Osteoblast (primary cell): ENCODE measurements around the gene MBD2. TPM values are rescaled to one million over a fixed set of nuclear protein-coding genes. Genes with fewer than 3 reads are reported as not detected.
A peak's percentile ranks its signal among the peaks of the same experiment; 100 is the strongest.

Source experiments
- DNase-seq: peaks from one replicate; pipeline ENCODE4 v3.0.0; 2011; ENCODE audit warnings: low spot score, mixed read lengths; ENCODE audit not compliant: insufficient read length; ENCODE audit errors: missing footprints
- H2AFZ ChIP-seq: 2 replicates; pipeline ENCODE4 v1.6.0; 2011; ENCODE audit warnings: mild to moderate bottlenecking, low read length
- H3K27ac ChIP-seq: 2 replicates; pipeline ENCODE4 v1.5.1; 2011; ENCODE audit warnings: mild to moderate bottlenecking, low read depth, low read length, moderate library complexity
- H3K27me3 ChIP-seq: 2 replicates; pipeline ENCODE4 v1.6.0; 2012; ENCODE audit warnings: mild to moderate bottlenecking, control low read depth, inconsistent platforms, low read length, moderate library complexity; ENCODE audit not compliant: insufficient read depth
- H3K36me3 ChIP-seq: 2 replicates; pipeline ENCODE4 v1.5.1; 2011; ENCODE audit warnings: mild to moderate bottlenecking, low read length, control low read depth, moderate library complexity; ENCODE audit not compliant: insufficient read depth
- H3K4me1 ChIP-seq: 2 replicates; pipeline ENCODE4 v1.5.1; 2011; ENCODE audit warnings: mild to moderate bottlenecking, low read length, control low read depth, moderate library complexity; ENCODE audit not compliant: insufficient read depth
- H3K4me2 ChIP-seq: 2 replicates; pipeline ENCODE4 v1.6.0; 2011; ENCODE audit warnings: mild to moderate bottlenecking, low read length; ENCODE audit not compliant: insufficient read depth
- H3K4me3 ChIP-seq: fragments of 200-600 bp; sonication (generic); 3 replicates; pipeline ENCODE4 v1.5.1; 2012; ENCODE audit warnings: mild to moderate bottlenecking, low read length, inconsistent platforms; ENCODE audit not compliant: insufficient read depth
- H3K79me2 ChIP-seq: 2 replicates; pipeline ENCODE4 v1.6.0; 2012; ENCODE audit warnings: mild to moderate bottlenecking, low read length, control low read depth, inconsistent platforms; ENCODE audit not compliant: insufficient read depth
- H3K9me3 ChIP-seq: 2 replicates; pipeline ENCODE4 v1.5.1; 2011; ENCODE audit warnings: low read depth, low read length, control low read depth
- H4K20me1 ChIP-seq: 2 replicates; pipeline ENCODE4 v1.6.0; 2012; ENCODE audit warnings: mild to moderate bottlenecking, low read length, control low read depth; ENCODE audit not compliant: insufficient read depth
- CTCF ChIP-seq: IDR thresholded peaks from 2 replicates; pipeline ENCODE4 v1.5.1; 2011; ENCODE audit warnings: mild to moderate bottlenecking, low read depth, low read length, moderate library complexity; ENCODE audit errors: extremely low read depth
- total RNA-seq: library from RNA; depleted of rRNA; stranded (reverse); fragments of >200 nt; gene quantifications from 2 replicates; pipeline ENCODE4 v1.2.3, GENCODE V29; 2012

The MBD2 gene
- total RNA-seq, 1 donor, result 23.9 TPM

GRCh38 chr18:54163453-54163852 is 61.0 kb downstream of the MBD2 start:
- Histone ChIP-seq H4K20me1 (no peaks in the 10 kb centered on the region), H3K9me3 (no peaks in the 10 kb centered on the region), H3K27me3 (no peaks in the 10 kb centered on the region), H3K4me2 (no peak overlapping the region), H3K36me3 (peaks cover 24% of the 10 kb centered on the region), H3K27ac (peak overlapping the region; percentile 67), H3K4me1 (peaks cover 42% of the 10 kb centered on the region), H3K79me2 (peaks cover 42% of the 10 kb centered on the region), H3K4me3 (no peak overlapping the region), H2AFZ (no peak overlapping the region)
- TF ChIP-seq CTCF, result no peak
- DNase-seq, result no peak

- H3K4me3 ChIP-seq, result no peak overlapping the region
- peaks cover 48% of the 10 kb centered on the region for H3K4me1 ChIP-seq
- H2AFZ ChIP-seq, result no peak overlapping the region
- peaks cover 34% of the 10 kb centered on the region for H3K36me3 ChIP-seq
- peaks cover 43% of the 10 kb centered on the region for H3K79me2 ChIP-seq
- DNase-seq, result no peak
- H4K20me1 ChIP-seq, result no peaks in the 10 kb centered on the region
- no peaks in the 10 kb centered on the region for H3K27me3 ChIP-seq
- TF ChIP-seq CTCF, result no peak
- H3K9me3 ChIP-seq, result no peaks in the 10 kb centered on the region
- peak overlapping the region; percentile 67 for H3K27ac ChIP-seq
- H3K4me2 ChIP-seq, result peak overlapping the region; percentile 1
Measured at GRCh38 chr18:54162431-54162830, 62.0 kb downstream of the MBD2 start.

GRCh38 chr18:54161267-54161666 is 63.2 kb downstream of the MBD2 start:
- TF ChIP-seq CTCF, result no peak
- Histone ChIP-seq H4K20me1 (no peaks in the 10 kb centered on the region), H3K4me1 (peaks cover 48% of the 10 kb centered on the region), H3K9me3 (no peaks in the 10 kb centered on the region), H3K36me3 (peaks cover 29% of the 10 kb centered on the region), H3K27ac (peak overlapping the region; percentile 67), H3K4me3 (no peak overlapping the region), H3K79me2 (peaks cover 35% of the 10 kb centered on the region), H2AFZ (no peak overlapping the region), H3K4me2 (no peak overlapping the region), H3K27me3 (no peaks in the 10 kb centered on the region)
- DNase-seq, result no peak

- no peak for DNase-seq
- H3K9me3 ChIP-seq, result no peaks in the 10 kb centered on the region
- H4K20me1 ChIP-seq, result no peaks in the 10 kb centered on the region
- peaks cover 35% of the 10 kb centered on the region for H3K36me3 ChIP-seq
- no peak overlapping the region for H3K4me2 ChIP-seq
- TF ChIP-seq CTCF, result no peak
- peaks cover 32% of the 10 kb centered on the region for H3K79me2 ChIP-seq
- H3K27me3 ChIP-seq, result no peaks in the 10 kb centered on the region
- H3K27ac ChIP-seq, result peak overlapping the region; percentile 1
- H3K4me3 ChIP-seq, result no peak overlapping the region
- peaks cover 48% of the 10 kb centered on the region for H3K4me1 ChIP-seq
- no peak overlapping the region for H2AFZ ChIP-seq
Measured at GRCh38 chr18:54159906-54160305, 64.6 kb downstream of the MBD2 start.
